Smooth muscle cell (in vitro differentiated cells): ENCODE results near the gene ADAMTS17. TPM values are rescaled to one million over a fixed set of nuclear protein-coding genes. Genes with fewer than 3 reads are reported as not detected.

Experiments used
- DNase-seq: peaks from one replicate; lab custom pipeline; 2025; ENCODE audit not compliant: unreplicated experiment; lab: John Stamatoyannopoulos, UW
- H2AFZ ChIP-seq: fragments of 200-600 bp; sonication (generic); 2 replicates; pipeline ENCODE4 v1.6.0; 2016; ENCODE audit warnings: antibody characterized with exemption, low read depth, mild to moderate bottlenecking
- H3F3A ChIP-seq: fragments of 200-600 bp; sonication (generic); 2 replicates; pipeline ENCODE4 v1.6.0; 2017; ENCODE audit warnings: antibody characterized with exemption, low read depth
- H3K27ac ChIP-seq: fragments of 200-600 bp; sonication (generic); 2 replicates; pipeline ENCODE4 v1.5.1; 2016; ENCODE audit warnings: low read depth, mild to moderate bottlenecking
- H3K27me3 ChIP-seq: fragments of 200-600 bp; sonication (generic); 2 replicates; pipeline ENCODE4 v1.6.1; 2016; ENCODE audit warnings: low read depth, mild to moderate bottlenecking
- H3K36me3 ChIP-seq: fragments of 200-600 bp; sonication (generic); 2 replicates; pipeline ENCODE4 v1.5.1; 2016; ENCODE audit warnings: low read depth
- H3K4me1 ChIP-seq: fragments of 200-600 bp; sonication (generic); 2 replicates; pipeline ENCODE4 v1.5.1; 2016; ENCODE audit warnings: low read depth
- H3K4me2 ChIP-seq: fragments of 200-600 bp; sonication (generic); 2 replicates; pipeline ENCODE4 v1.6.0; 2016; ENCODE audit warnings: mild to moderate bottlenecking
- H3K4me3 ChIP-seq: fragments of 200-600 bp; sonication (generic); 2 replicates; pipeline ENCODE4 v1.5.1; 2016; ENCODE audit warnings: mild to moderate bottlenecking
- H3K79me2 ChIP-seq: fragments of 200-600 bp; sonication (generic); 2 replicates; pipeline ENCODE4 v1.6.0; 2016; ENCODE audit warnings: low read depth, mild to moderate bottlenecking
- H3K9ac ChIP-seq: fragments of 200-600 bp; sonication (generic); 2 replicates; pipeline ENCODE4 v1.6.0; 2016; ENCODE audit warnings: low read depth
- H3K9me3 ChIP-seq: fragments of 200-600 bp; sonication (generic); replicated peaks from 2 replicates; pipeline ENCODE4 v1.5.1; 2016; ENCODE audit warnings: low read depth
- H4K20me1 ChIP-seq: fragments of 200-600 bp; sonication (generic); 2 replicates; pipeline ENCODE4 v1.6.0; 2016; ENCODE audit warnings: low read depth
- CTCF ChIP-seq: fragments of 200-600 bp; sonication (generic); IDR thresholded peaks from 2 replicates; pipeline ENCODE4 v1.5.1; 2017; ENCODE audit warnings: borderline replicate concordance, mild to moderate bottlenecking, antibody characterized with exemption; ENCODE audit not compliant: insufficient read depth, poor library complexity, severe bottlenecking
- WGBS: methylation state at CpG from one replicate; pipeline ENCODE4 v1.1.7; 2016; ENCODE audit warnings: low lambda C conversion rate; 5-methylcytosine and 5-hydroxymethylcytosine counted together
- polyA plus RNA-seq: library from polyadenylated mRNA; unstranded; fragments of >200 nt; fragmentation: Nextera tagmentation; extraction: Ambion mirVana; gene quantifications from 2 replicates; pipeline ENCODE4 v1.2.1, GENCODE V29; 2016
- total RNA-seq: library from RNA; depleted of rRNA; stranded (reverse); fragments of >200 nt; gene quantifications from 2 replicates; pipeline ENCODE4 v1.2.3, GENCODE V29; 2014

The ADAMTS17 gene
- total and polyA plus RNA-seq, 2 experiments from 2014 or later = 0.63 to 3.1 TPM

DNA sequence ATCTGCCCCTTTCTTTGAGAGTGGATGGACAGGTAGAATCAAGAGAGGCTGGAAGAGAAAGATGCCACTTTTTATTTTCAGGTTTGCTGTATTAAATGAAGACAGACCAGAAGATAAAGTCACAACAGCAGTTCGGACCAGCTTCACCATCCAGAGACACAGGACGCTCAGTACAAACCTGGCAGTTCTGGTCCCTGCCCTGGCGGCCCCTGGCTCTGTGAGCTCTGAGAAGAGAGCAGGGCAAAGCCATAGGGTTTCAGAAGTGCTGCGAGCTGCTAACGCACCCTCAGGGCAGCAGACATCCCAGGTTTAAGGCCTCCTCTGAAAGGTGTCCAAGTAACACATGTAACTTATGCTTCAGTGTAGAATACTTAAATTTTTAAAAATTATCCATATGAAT lies 216.8 kb downstream of the ADAMTS17 start:
- Histone ChIP-seq H3K4me3 (no peak overlapping the region), H3K9ac (no peak overlapping the region), H3K27ac (no peak overlapping the region), H4K20me1 (no peaks in the 10 kb centered on the region), H3K9me3 (no peaks in the 10 kb centered on the region), H2AFZ (no peak overlapping the region), H3K27me3 (no peaks in the 10 kb centered on the region), H3K79me2 (no peaks in the 10 kb centered on the region), H3K4me2 (no peak overlapping the region), H3F3A (no peaks in the 10 kb centered on the region), H3K4me1 (no peaks in the 10 kb centered on the region), H3K36me3 (no peaks in the 10 kb centered on the region)
- DNase-seq = no peak
- 96% methylated on average over 5 of the region's 5 CpGs for WGBS
- no peak for TF ChIP-seq CTCF

GRCh38 chr15:100124361-100124760 lies 217.4 kb downstream of the ADAMTS17 start:
- TF ChIP-seq CTCF = no peak
- H2AFZ ChIP-seq = no peak overlapping the region
- no peaks in the 10 kb centered on the region for H3K36me3 ChIP-seq
- no peak overlapping the region for H3K27ac ChIP-seq
- no peak overlapping the region for H3K9ac ChIP-seq
- no peaks in the 10 kb centered on the region for H3K27me3 ChIP-seq
- H3K4me2 ChIP-seq = no peak overlapping the region
- no peaks in the 10 kb centered on the region for H3K79me2 ChIP-seq
- no peak for DNase-seq
- H4K20me1 ChIP-seq = no peaks in the 10 kb centered on the region
- no peaks in the 10 kb centered on the region for H3F3A ChIP-seq
- H3K4me3 ChIP-seq = no peak overlapping the region
- 98% methylated on average over 14 of the region's 14 CpGs for WGBS
- H3K9me3 ChIP-seq = no peaks in the 10 kb centered on the region
- no peaks in the 10 kb centered on the region for H3K4me1 ChIP-seq

GRCh38 chr15:100123611-100124010 lies 218.2 kb downstream of the ADAMTS17 start:
- no peak overlapping the region for H2AFZ ChIP-seq
- no peak overlapping the region for H3K9ac ChIP-seq
- no peak for TF ChIP-seq CTCF
- H3K36me3 ChIP-seq = no peaks in the 10 kb centered on the region
- no peak overlapping the region for H3K27ac ChIP-seq
- WGBS = 82% methylated on average over 9 of the region's 9 CpGs
- no peak for DNase-seq
- no peak overlapping the region for H3K4me2 ChIP-seq
- no peak overlapping the region for H3K4me3 ChIP-seq
- H3K9me3 ChIP-seq = no peaks in the 10 kb centered on the region
- H3K4me1 ChIP-seq = no peaks in the 10 kb centered on the region
- H3F3A ChIP-seq = no peaks in the 10 kb centered on the region
- H4K20me1 ChIP-seq = no peaks in the 10 kb centered on the region
- no peaks in the 10 kb centered on the region for H3K27me3 ChIP-seq
- H3K79me2 ChIP-seq = no peaks in the 10 kb centered on the region

DNA sequence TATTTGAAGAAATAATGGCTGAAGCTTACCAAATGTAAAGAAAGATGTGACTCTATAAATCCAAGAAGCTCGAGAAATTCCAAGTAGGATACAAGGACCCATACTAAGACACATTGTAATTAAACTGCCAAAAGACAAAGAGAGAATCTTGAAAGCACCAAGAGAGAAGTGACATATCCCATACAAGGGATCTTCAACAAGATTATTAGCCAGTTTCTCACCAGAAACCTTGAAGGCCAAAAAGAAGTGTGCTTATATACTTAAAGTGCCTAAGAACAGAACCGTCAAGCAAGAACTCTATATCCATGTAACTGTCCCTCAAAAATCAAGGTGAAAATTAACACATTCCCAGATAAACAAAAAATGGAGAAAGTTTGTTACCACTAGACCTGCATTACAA lies 220.5 kb downstream of the ADAMTS17 start:
- H2AFZ ChIP-seq = no peak overlapping the region
- H3F3A ChIP-seq = no peaks in the 10 kb centered on the region
- H3K9me3 ChIP-seq = no peaks in the 10 kb centered on the region
- no peak overlapping the region for H3K4me2 ChIP-seq
- H3K27ac ChIP-seq = no peak overlapping the region
- no peak overlapping the region for H3K9ac ChIP-seq
- H3K4me3 ChIP-seq = no peak overlapping the region
- no peaks in the 10 kb centered on the region for H3K27me3 ChIP-seq
- WGBS = 89% methylated on average over 2 of the region's 2 CpGs
- DNase-seq = no peak
- no peaks in the 10 kb centered on the region for H4K20me1 ChIP-seq
- no peaks in the 10 kb centered on the region for H3K36me3 ChIP-seq
- H3K79me2 ChIP-seq = no peaks in the 10 kb centered on the region
- no peak for TF ChIP-seq CTCF
- no peaks in the 10 kb centered on the region for H3K4me1 ChIP-seq
